Gastroesophageal sphincter (tissue), 3 donors: ENCODE results near the gene ABCC12.

Experiments
- CTCF ChIP-seq, 4 experiments: fragments of 200-600 bp in 2 of 4; fragments of 450-650 bp in 2 of 4; sonication (generic) in 1 of 4; IDR thresholded peaks; one replicate each; pipeline ENCODE4 v1.5.1; 2017 to 2019; ENCODE audit warnings: antibody characterized with exemption in 4 of 4, mild to moderate bottlenecking in 2 of 4, moderate library complexity in 2 of 4
- POLR2A ChIP-seq, 2 donors: fragments of 450-650 bp; IDR thresholded peaks; one replicate each; pipeline ENCODE4 v1.6.1; 2017; ENCODE audit warnings: antibody characterized with exemption in 2 of 2, mild to moderate bottlenecking in 2 of 2, moderate library complexity in 1 of 2

GRCh38 chr16:48188449-48189102 lies 32.8 kb upstream of the ABCC12 start:
- TF ChIP-seq CTCF (IDR thresholded peaks at IDR 0.05) (no peak), POLR2A (IDR thresholded peaks at IDR 0.05) (no peak)
